Measurements from ENCODE around the gene GLIS1. TPM values are rescaled to one million over a fixed set of nuclear protein-coding genes. Genes with fewer than 3 reads are reported as not detected.

Gene GLIS1
- total and polyA plus RNA-seq, 8 donors, result 0.20 to 4.8 (median 0.55) TPM; not detected in 1

GRCh38 chr1:53626616-53627015 is 112.3 kb downstream of the GLIS1 start:
- Histone ChIP-seq H3K27ac (no peak overlapping the region), H3K36me3 (no peaks in the 10 kb centered on the region), H3K4me3 (no peak overlapping the region), H3K27me3 (no peaks in the 10 kb centered on the region), H3K4me1 (no peaks in the 10 kb centered on the region), H3K9me3 (no peaks in the 10 kb centered on the region)
- WGBS, 5 donors, result 62 to 76% (median 67%) methylated on average over 6 of the region's 6 CpGs
- no peak for TF ChIP-seq CTCF (IDR thresholded peaks at IDR 0.05)
- no peak for TF ChIP-seq POLR2AphosphoS5 (IDR thresholded peaks at IDR 0.05)
- no peak for DNase-seq
- intact Hi-C loops (cut with DNase I; ENCODE audit: low total_unique reads), result no loop called here

- H3K27me3 ChIP-seq, result no peaks in the 10 kb centered on the region
- H3K27ac ChIP-seq, result peak overlapping the region in 1 of 5 donors; percentile 46
- 55 to 77% (median 69%) methylated on average over 5 to 10 of the region's 10 CpGs for WGBS, 5 donors
- TF ChIP-seq EP300 (IDR thresholded peaks at IDR 0.05) (no peak), POLR2AphosphoS5 (IDR thresholded peaks at IDR 0.05) (no peak), POLR2A (IDR thresholded peaks at IDR 0.05) (no peak), CTCF (IDR thresholded peaks at IDR 0.05) (no peak)
- no peak overlapping the region for H3K4me3 ChIP-seq
- no peaks in the 10 kb centered on the region for H3K36me3 ChIP-seq
- H3K4me1 ChIP-seq, result no peaks in the 10 kb centered on the region
- H3K9me3 ChIP-seq, result no peaks in the 10 kb centered on the region
- intact Hi-C loops (cut with DNase I; ENCODE audit: low total_unique reads), result no loop called here
- DNase-seq, result no peak
These were observed 113.0 kb downstream of the GLIS1 start for GRCh38 chr1:53625766-53626520.

- no peak for TF ChIP-seq EP300 (IDR thresholded peaks at IDR 0.05)
- TF ChIP-seq CTCF (IDR thresholded peaks at IDR 0.05), result no peak
- TF ChIP-seq POLR2AphosphoS5 (IDR thresholded peaks at IDR 0.05), result peak in 2 of 3 donors; percentile 16 to 19
- no peak for TF ChIP-seq POLR2A (IDR thresholded peaks at IDR 0.05)
- WGBS, 5 donors, result 65 to 88% (median 80%) methylated on average over 2 of the region's 2 CpGs
- no peaks in the 10 kb centered on the region for H3K36me3 ChIP-seq
- intact Hi-C loops (cut with DNase I; ENCODE audit: low total_unique reads), result no loop called here
- no peak overlapping the region for H3K27ac ChIP-seq
- no peak overlapping the region for H3K4me3 ChIP-seq
- peaks cover 0 to 5% (median 0%) of the 10 kb centered on the region in 4 donors for H3K4me1 ChIP-seq
- no peaks in the 10 kb centered on the region for H3K27me3 ChIP-seq
- no peaks in the 10 kb centered on the region for H3K9me3 ChIP-seq
- DNase-seq, result no peak
These were observed 113.9 kb downstream of the GLIS1 start for GRCh38 chr1:53625049-53625448.

- Histone ChIP-seq H3K4me1 (peaks cover 0 to 5% (median 0%) of the 10 kb centered on the region in 4 donors), H3K36me3 (no peaks in the 10 kb centered on the region), H3K27ac (no peak overlapping the region), H3K27me3 (no peaks in the 10 kb centered on the region), H3K9me3 (no peaks in the 10 kb centered on the region), H3K4me3 (no peak overlapping the region)
- intact Hi-C loops (cut with DNase I; ENCODE audit: low total_unique reads), result no loop called here
- DNase-seq, result no peak
- 86 to 91% (median 86%) methylated on average over 5 of the region's 5 CpGs for WGBS, 5 donors
- no peak for TF ChIP-seq POLR2AphosphoS5 (IDR thresholded peaks at IDR 0.05)
- no peak for TF ChIP-seq EP300 (IDR thresholded peaks at IDR 0.05)
- no peak for TF ChIP-seq POLR2A (IDR thresholded peaks at IDR 0.05)
- TF ChIP-seq CTCF (IDR thresholded peaks at IDR 0.05), result no peak
These were observed 116.4 kb downstream of the GLIS1 start for GRCh38 chr1:53622531-53622930.

Measured in stomach (tissue), 9 donors.